NCI-H1436 treated with DMSO at 0.1 percent for 48 hours (cell line): ENCODE measurements around the gene PPP2R3C.
"Not testable (repeated sequence)": the region's sequence is repeated elsewhere in the genome, so short reads cannot be mapped to it uniquely, and the experiment has no call there.

ENCODE experiments used
- DNase-seq: peaks from one replicate; lab custom pipeline; 2025; lab: John Stamatoyannopoulos, UW

Gene PPP2R3C

DNA sequence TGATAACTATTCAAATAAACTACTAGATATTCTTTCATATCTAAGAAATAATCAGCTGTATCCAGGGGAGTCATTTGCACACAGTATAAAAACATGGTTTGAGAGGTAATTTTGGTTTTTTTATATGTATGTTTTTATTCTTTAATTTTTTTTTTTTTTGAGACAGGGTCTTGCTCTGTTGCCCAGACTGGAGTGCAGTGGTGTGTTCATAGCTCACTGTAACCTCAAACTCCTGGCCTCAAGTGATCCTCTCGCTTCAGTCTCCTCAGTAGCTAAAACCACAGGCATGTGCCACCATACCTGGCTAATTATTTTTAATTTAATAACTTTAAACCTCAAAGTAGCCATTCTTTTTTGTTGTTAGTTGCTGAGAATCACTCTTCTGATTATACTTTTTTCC, 2.3 kb upstream of the PPP2R3C start:
- DNase-seq, result no peak

DNA sequence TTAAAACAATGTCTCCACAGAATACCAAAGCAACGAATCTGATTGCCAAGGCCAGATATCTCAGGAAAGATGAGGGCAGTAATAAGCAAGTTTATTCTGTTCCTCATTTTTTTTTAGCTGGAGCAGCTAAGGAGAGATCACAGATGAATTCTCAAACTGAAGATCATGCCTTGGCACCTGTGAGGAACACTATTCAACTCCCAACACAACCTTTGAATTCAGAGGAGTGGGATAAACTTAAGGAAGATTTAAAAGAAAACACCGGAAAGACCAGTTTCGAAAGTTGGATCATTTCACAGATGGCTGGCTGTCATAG, 1.6 kb upstream of the PPP2R3C start:
- DNase-seq, result no peak

DNA sequence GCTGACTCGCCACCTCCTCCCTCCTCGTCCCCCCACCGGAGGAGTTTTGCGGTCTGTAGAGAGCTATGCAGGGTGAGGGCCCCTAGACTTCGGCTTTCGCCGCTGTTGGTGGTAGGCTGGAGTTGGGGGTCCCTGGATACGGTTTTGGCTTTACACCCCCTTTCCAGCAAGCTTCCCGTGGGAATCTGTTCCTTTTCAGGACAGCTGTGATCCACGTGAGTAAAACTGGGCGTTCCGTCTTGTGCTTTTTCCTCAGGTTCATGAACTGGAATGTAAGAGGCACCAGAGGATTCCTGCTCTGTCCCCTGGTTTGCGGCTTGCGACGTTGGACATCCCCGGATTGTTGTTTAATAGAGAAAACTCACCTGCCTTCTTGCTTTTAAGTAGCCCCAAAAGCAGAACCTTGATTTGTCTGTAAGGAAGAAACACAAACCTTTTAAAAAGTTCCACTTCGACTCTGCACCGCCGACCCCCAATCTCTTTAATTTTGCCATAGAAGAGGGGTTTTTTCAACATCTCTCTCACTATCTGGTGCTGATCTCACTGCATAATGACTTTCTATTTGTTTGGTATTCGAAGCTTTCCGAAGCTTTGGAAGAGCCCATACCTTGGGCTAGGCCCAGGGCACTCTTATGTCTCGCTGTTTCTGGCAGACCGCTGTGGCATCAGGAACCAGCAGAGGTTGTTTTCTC, 1.1 kb upstream of the PPP2R3C start:
- DNase-seq, result no peak

DNA sequence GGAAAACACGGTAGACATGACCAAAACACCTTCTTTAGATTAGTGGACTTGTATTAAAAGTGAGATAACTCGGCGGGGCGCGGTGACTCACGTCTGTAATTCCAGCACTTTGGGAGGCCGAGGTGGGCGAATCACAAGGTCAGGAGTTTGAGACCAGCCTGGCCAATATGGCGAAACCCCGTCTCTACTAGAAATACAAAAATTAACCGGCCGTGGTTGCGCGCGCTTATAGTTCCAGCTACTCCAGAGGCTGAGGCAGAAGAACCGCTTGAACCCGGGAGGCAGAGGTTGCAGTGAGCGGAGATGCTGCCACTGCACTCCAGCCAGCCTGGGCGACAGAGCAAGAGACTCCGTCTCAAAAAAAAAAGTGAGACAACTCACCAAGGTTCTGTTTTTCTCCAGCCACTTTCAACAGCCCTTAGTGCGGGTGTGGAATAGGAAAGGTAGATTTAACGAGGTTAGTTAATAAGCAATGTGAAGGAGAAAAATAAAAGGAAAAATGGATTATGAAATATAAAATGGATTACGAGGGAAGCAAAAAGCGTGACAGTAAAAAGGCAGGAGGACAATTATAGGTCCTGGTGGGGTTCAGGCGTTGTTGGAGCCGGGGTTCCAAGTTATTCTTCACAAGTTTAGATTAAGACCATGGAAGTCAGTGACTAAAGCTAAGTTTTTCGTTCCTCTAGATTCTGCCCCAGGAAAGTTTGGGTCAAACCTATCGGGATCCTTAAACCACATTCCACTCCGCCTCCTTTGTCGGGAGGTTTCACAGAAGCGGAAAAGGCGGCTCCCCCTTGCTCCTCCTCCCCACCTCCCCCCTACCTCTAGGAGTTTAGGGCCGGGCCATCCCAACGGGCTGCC, 534 bp downstream of the PPP2R3C start:
- DNase-seq, result no peak

DNA sequence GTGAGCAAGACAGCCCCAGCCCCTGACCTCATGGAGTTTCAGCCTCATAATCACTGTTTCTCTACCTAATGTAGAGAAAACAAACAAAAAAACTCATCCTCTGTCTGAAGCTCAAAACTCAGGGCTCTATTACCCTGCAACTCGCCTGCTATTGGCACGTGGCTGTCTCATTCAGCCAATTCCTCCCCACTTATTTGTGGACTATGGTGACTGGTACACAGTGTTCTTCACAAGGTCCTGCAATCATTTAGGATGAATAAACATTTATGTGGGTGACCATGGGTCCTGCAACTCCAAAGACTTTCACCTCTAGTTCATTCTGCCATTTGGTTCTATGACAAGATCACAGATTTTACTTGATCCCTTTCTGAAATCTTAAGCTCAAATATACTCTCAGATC, 4.7 kb downstream of the PPP2R3C start:
- DNase-seq, result no peak

DNA sequence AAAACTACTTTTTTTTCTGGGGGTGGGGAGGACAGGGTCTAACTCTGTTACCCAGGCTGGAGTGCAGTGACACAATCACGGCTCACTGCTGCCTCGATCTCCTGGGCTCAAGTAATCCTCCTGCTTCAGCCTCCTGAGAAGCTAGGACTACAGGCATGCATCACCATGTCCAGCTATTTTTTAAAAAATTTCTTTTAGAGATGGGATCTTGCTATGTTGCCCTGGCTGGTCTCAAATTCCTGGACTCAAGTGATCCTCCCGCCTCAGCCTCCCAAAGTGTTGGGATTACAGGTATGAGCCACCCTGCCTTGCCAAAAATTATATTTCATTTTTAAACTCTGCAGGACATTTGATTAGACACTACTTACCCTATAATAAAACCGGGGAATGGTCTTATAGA, 5.5 kb downstream of the PPP2R3C start:
- DNase-seq, result no peak

DNA sequence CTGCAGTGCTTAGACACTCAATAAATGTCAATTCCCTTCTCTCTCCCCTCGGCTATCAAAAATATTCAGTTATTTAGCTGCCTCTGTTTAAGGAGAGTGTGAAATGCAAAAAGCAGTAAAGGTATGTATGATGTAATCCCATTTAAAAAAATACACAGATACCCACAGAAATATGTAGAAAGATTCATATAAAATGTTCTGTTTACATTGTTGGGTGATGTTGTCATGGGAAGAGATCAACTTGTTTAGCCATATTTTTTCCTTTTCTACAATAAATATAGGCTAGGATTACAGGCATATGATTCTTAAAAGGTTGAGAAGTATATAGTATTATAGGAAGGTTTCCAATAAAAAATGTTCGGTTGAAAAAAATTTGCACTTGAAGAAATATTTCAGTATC, 7.8 kb downstream of the PPP2R3C start:
- DNase-seq, result no peak

DNA sequence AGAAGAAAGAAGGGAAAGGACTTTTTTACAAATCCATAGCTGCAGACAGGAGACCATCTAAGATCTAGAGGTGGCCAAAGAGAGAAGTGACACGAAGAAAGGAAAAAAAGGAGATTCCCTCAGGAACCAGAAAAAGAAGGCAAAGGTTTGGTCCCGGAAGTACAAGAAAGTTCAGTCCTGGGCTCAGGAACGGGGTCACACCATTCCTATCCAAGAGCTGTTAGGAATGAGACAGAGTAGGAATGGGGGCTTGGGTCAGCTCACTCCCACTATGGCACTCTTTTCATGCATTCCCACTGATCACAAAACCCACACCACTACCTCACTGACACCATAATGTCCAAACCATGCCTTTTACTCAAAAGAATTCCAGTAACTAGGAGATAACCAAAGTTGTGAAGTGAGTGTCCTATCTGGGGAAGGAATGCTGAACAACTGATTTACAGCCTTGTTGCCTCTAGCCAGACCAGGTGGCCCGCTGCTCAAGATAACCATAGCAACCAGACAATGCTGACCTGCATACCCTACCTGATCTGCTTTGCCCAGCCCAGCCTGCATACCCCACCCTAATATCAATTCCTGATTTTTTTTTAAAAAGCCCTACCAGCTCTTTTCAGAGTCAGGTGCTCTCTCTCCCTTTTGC, 8.4 kb downstream of the PPP2R3C start:
- no peak for DNase-seq

DNA sequence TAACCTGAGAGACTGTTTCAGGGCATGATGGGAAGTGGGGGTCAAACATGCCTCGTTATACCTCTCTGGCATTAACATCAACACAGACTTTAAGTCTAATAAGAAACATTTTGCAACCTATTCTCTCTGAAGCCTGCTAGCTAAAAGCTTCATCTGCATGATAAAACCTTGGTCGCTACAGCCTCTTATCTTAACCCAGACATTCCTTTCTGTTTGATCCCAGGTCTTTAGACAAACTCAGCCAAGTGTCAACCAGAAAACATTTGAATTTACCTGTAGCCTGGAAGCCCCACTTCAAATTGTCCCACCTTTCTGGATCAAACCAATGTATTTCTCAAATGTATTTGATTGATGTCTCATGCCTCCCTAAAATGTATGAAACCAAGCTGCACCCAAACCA, 9.1 kb downstream of the PPP2R3C start:
- no peak for DNase-seq

DNA sequence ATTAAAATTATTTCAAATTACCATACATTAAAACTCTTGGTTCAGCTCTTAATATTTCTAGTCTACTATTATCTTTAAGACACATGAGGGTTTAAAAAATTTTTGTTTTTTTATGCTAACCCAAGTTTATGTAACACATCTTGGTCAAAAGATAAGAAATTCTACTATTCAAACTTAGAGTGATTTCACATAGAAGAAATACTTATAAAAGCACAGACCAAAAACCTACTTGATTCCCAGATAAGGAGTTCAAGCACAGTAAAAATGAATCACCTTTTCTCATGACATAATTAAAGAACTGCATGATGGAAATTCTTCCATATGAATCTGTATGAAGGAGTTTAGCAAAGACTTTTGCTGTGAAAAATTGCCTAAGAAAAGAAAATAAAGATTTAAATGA, 13.9 kb downstream of the PPP2R3C start:
- DNase-seq, result no peak

DNA sequence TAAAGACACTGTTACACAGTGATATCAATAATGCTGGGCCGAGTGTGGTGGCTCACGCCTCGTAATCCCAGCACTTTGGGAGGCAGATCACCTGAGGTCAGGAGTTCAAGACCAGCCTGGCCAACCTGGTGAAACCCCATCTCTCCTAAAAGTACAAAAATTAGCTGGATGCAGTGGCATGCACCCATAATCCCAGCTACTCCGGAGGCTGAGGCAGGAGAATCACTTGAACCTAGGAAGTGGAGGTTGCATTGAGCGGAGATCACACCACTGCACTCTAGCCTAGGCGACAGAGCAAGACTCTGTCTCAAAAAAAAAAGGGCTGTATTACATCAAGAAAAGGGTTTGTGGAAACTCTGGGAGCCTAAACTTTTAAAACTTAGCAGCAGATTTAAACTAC, 27.1 kb downstream of the PPP2R3C start:
- not testable (repeated sequence) for DNase-seq

DNA sequence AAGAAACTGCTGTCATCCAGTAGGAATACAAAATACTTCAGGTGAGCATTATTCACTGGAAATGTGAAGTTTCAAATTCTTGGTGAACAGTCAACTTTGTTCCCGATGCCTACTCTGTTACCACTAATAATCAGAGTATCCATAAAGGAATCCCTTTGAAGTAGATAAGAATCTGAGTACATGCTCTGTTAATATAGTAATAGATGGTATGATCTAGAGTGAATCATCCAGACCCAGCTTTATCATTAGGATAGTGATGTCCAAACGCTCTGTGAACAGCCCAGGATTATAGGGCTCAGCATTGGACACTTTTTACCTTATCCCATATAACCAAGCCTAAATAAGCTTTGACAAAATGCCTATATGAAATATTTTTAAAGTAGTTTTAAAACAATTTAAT, 33.3 kb downstream of the PPP2R3C start:
- DNase-seq, result no peak

DNA sequence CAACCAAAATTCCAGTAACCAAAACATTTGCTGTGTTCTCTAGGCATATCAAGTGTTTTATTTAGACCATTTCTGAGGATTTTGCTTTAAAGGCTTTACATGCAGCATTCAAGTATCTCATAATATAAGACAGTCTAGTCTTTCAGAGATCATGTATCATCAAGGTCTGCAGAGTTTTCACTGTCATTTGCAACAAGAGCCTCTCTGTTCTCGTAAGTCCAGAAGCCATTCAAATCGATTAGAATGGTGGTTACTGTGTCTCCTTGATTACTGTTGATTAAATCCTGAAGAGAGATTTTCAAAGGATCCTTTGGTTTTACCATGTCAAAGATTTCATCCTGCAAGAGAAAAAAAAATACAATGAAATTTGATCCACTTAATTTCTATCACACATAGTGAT, 36.3 kb downstream of the PPP2R3C start:
- no peak for DNase-seq

DNA sequence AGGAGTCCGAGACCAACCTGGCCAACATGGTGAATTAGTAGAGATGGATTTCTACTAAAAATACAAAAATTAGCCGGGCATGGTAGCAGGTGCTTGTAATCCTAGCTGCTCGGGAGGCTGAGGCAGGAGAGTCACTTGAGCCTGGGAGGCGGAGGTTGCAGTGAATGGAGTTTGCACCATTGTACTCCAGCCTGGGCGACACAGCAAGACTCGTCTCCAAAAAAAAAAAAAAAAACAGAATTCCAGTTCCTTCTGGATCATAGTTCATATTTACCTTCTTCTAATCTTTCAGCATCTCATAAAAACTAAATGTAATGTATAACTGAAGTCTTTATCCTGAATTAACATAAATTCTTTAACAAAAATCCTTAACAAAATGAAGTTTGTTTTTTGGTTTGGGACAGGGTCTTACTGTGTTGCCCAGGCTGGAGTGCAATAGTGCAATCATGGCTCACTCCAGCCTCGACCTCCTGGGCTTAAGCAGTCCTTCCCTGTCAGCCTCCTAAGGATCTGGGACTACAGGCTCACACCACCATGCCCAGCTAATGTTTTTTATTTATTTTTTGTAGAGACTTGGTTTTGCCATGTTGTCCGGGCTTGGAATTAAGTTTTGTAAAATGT, 38.1 kb downstream of the PPP2R3C start:
- no peak for DNase-seq

DNA sequence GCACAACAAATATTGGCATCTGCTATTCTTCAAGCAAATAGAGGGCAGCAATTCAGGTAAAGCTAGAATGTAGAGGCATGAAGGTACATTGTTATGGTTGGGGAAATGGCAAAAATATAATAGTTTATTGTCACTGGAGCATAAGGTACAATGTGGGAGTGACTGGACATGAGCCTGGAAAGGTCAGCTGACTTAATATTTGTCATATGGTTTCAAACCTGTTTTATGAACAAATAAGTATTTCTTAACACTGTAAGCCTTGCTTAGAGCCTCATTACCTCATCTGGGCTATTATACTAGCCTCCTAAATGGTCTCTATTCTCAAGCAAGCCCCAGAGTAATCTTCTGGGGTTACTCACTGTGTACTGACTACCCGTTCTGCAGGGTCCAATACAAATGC, 42.0 kb downstream of the PPP2R3C start:
- DNase-seq, result no peak

DNA sequence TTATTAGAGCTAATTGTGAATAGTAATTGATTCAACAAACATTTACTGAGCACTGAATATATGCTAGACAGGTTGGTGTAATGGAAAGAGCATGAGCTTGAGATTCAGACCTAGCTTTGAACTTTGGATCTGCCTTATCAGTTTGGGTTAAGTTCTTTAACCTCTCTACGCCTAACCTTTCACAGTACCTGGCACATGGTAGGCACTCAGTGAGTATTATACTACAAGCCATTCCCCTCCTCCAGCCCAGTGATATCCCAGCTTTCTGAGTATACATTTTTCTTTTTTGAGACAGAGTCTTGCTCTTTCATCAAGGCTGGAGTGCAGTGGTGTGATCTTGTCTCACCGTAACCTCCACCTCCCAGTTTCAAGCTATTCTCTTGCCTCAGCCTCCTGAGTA, 43.7 kb downstream of the PPP2R3C start:
- no peak for DNase-seq

DNA sequence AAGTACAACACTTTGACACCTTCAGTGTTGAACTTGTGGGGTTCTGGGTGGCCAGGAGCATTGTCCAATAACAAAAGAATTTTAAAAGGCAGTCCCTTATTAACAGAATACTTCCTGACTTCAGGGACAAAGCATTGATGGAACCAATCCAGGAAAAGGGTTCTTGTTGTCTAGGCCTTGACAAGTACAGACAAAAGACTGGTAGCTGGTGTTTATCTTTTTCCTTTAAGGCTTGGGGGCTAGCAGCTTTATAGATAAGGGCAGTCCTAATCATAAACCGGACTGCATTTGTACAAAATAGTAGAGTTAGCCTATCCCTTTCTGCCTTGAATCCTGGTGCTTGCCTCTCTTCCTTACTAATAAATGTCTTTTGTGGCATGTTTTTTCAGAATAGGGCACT, 48.3 kb downstream of the PPP2R3C start:
- DNase-seq, result no peak

DNA sequence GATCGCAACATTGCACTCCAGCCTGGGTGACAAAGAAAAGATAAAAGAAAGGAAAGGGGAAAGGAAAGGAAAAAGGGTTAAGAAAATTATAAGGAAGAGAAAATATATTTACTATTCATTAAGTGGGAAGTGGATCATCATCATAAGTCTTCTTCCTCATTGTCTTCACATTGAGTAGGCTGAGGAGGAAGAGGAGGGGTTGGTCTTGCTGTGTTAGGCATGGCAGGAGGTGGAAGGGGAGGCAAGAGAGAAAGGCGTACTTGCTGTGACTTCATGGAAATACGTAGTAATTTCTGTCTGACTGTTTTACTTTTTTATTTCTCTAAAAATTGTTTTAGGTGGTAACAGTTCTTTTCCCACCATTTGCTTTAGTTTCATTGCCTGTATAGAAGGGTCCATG, 49.6 kb downstream of the PPP2R3C start:
- no peak for DNase-seq

DNA sequence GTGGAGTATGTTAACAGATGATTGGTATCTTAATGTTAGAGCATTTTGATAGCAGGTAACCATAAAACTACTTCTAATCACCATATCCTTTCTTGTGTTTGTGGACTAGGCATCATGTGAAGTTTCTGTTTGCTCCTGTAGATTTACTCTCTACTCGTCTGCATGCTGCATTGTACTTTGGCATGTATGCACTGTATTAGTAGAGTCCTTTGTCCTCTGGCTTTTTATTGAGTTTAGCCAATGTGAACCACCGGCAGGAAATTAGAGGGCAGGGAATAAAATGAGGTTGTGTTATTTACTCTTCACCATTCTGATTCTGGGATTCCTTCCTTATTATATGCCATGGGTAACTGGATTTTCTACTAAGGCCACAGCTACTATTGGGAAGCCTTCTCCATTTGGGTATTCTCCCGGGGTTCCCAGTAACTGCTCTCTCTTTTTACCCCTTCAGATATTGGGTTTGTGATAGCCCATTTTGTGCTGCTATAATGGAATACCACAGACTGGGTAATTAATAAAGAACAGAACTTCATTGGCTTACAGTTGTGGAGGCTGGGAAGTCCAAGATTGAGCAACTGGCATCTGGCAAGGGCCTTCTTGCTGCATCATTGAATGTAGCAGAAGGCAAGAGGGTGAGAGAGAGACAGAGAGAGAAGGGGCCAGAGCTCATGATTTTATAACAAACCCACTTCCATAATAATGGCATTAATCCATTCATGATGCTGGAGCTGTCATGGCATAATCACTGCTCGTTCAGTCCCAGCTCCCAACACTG, 53.4 kb downstream of the PPP2R3C start:
- DNase-seq, result no peak

DNA sequence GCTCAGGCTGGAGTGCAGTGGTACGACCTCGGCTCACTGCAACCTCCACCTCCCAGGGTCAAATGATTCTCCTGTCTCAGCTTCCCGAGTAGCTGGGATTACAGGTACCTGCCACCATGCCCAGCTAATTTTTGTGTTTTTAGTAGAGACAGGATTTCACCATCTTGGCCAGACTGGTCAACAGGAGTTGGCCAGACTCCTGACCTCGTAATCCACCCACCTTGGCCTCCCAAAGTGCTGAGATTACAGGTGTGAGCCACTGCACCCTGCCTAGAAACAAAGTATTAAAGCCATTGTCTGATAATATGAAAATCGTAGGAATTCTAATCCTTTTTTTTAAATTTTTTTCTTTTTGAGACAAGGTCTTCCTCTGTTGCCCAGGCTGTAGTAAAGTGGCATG, 56.1 kb downstream of the PPP2R3C start:
- DNase-seq, result not testable (repeated sequence)

DNA sequence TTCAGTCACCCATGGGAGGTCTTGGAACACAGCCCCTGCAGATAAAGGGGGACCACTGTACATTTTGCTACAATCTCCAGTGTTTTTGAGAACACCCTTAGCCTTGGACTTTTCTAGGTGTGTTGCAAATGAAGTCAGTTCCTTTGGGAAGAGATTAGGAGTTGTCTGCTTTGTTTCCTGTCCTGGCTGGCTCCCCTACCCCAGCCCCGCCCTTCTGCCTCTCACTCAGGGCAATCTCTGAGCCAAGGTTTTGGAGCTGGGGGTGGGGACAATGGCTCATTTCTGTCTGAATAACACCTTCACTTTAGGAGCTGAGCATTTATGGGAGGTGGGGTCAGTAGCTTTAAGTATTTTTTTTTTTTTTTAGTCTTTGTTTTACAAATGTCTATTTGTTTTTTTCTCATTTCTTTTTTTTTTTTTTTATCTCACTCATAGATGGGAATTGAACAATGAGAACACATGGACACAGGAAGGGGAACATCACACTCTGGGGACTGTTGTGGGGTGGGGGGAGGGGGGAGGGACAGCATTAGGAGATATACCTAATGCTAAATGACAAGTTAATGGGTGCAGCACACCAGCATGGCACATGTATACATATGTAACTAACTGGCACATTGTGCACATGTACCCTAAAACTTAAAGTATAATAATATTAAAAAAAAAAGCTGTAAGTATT, 60.5 kb downstream of the PPP2R3C start:
- DNase-seq, result not testable (repeated sequence)

DNA sequence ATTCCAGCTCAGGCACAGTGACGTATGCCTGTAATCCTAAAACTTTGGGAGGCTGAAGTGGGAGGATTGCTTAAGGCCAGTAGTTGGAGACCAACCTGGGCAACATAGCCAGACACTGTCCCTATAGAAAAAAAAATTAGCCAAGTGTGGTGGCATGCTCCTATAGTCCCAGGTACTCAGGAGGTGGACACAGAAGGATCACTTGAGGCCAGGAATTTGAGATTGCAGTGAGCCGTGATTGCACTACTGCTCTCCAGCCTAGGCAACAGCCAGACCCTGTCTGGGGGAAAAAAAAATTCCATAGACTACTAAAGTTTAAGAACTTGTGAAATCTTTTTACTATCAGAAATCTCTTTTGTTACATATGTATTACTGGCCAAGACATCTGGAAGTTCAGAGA, 69.2 kb downstream of the PPP2R3C start:
- no peak for DNase-seq
